Fibroblast of gingiva (primary cell): ENCODE results near the gene EPHB4.
"Not testable (repeated sequence)": the region's sequence is repeated elsewhere in the genome, so short reads cannot be mapped to it uniquely, and the experiment has no call there.

Experiments
- DNase-seq: peaks from one replicate; pipeline ENCODE4 v3.0.0-alpha.2; 2011; ENCODE audit warnings: low read depth

The EPHB4 gene

DNA sequence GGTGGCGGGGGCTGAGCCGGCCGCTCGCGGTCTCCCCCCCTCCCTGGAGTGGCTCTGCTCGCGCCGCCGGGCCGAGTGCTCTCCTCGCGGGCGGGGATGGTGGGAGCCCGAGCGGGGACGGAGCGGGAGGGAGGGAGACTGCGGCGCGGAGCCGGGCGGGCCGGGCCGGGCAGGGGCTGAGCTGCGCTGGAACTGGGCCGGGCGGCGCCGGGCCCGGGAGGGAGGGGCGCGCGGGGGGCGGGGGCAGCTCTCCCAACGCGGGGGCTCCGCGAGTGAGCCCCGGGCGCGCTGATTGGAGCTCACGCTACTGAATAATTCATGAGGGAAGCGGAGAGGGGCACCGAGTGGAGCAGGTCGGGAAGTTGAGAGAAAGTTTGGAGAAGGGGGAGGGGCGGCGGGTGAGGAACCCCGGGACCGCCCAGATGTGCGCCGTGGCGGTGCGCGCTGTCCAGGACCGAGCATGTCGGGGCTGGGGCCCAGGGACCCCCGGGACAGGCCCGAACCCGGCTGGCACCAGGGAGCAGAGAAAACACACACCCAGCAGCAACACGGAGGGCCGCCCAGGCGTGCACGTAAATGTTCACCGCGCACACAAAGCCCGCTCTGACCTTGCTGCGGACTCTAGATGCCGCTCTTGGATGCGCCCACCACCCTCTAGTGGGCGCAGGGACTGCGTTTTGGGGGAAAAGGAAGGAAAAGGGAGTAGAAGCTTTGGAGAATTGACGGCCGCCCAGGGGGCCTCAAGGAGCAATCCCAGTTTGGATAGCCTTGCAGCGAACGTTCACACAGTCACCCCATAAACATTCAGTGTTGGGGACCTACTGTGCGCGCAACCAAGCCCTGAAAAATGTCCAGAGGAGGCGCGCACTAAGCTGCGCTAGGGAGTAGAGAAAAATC, at the start of gene EPHB4:
EPHB4 (minus strand) TSS at position 194 of the 897 bp plus-strand sequence. CDS start 493 bp downstream, outside the sequence.
- peak; percentile 87 for DNase-seq

DNA sequence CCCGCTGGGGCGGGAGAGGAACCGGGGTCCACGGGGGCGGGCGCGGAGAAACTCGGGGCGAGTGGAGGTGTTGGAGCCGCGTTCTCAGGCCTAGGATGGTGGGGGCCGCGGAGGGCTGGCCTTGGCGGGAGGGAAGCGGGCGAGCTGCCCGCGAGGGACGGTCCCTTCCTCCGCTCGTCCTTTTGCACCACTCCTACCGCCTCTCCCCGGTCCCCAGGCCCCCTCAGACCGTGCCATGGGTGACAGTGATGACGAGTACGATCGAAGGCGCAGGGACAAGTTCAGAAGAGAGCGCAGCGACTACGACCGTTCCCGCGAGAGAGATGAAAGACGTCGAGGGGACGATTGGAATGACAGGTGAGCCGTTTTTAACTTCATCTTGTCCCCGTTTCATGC, 48.0 kb upstream of the EPHB4 start:
- DNase-seq, result no peak

DNA sequence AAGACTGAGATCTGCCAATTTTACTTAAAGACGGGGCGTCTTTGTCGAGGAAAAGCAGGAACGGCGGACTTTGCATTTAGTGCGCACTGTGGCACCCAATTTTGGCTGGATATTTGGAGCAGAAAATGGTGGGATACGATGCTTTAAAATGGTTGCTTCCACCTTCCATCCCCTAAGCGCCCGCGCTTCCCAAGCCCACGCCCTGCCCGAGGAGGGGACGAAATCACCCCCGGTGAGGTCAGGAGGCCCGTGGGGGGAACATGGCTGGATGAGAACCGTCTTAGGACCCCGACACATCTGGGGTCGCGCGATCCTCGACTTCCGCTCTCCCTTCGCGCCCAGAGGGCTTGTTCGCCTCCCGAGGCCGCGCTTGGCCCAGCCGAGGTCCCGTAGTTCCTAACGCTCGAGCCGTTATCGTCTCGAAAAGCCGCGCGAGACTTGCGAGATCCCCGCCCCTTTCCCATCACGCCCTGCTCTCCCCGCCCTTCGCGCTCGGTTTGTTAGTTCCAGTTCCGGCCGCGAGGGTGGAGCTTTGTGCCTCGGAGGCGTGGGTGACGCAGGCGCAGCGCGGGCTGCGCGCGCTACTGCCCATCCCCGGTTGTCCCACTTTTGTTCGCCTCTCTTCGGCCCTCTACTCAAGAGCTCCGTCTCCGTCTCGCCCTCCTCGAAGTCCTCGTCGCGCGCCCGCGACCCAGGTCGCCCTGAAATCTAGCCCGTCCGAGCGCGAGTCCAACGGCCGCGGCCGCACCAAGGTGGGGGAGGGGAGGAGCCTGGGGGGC, 47.4 kb upstream of the EPHB4 start, which contains the start of gene SRRT:
SRRT (plus strand) TSS at position 527 of the 779 bp plus-strand sequence. CDS start 488 bp downstream, outside the sequence.
- DNase-seq, result peak; percentile 97

DNA sequence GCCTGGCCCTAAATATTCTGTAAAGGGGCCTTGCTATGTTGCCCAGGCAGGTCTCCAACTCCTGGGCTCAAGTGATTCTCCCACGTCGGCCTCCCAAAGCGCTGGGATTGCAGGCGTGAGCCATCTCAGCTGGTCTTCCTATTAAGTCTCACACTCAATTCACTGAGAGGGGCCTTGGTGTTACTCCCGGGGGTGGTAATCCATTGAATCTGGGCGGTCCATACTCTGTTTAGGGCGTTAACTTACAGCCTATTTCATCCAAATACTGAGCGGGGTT, 46.9 kb upstream of the EPHB4 start:
- DNase-seq, result no peak

DNA sequence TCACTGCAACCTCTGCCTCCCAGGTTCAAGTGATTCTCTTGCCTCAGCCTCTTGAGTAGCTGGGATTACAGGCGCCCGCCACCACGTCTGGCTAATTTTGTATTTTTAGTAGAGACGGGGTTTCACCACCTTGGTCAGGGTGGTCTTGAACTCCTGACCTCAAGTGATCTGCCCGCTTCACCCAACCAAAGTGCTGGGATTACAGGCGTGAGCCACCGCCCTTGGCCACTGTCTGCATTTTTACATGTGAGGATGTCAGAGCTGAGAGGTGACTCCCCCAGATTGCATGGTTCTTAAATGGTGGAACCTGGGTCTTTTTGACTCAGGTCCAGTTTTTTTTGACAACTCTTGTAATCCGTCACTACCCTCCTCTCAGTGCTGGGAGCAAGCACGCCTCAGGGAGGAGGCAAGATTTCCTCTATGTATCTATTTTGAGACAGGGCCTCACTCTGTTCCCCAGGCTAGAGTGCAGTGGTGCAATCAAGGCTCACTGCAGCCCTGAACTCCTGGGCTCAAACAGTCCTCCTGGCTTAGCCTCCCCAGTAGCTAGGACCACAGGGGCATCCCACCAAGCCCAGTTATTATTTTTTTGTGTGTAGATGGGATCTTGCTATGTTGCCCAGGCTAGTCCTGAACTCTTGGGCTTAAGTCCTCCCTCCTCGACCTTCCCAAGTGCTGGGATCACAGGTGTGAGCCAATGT, 46.4 kb upstream of the EPHB4 start:
- no peak for DNase-seq

DNA sequence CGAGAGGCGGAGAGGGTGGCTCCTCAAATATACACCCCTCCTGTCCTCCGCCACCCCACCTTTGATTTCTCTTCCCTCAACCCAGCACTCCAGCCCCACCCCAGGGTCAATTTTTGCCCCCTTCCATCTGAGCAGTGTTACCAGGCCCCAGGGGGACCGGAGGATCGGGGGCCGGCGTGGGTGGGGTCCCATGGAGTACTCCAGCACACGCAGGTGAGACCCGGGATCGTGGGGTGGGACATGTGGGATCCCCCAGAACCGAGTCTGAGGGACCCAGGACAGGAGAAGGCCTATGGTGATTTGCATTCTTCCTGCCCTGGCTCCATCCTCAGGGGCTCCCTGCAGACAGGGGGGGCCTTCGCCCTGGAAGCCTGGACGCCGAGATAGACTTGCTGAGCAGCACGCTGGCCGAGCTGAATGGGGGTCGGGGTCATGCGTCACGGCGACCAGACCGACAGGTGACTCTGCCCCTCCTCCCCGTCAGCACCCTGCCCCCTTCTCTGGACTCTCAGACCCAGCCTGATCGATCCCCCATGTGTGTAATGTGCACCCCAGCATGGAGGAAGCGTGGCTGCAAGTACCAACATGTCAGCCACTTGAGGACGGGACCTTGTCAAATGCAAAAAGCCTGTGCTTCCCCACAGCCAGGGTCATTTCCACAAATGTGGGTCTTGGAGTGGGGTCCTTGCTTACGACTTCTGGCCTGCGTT, 40.6 kb upstream of the EPHB4 start:
- DNase-seq, result no peak

DNA sequence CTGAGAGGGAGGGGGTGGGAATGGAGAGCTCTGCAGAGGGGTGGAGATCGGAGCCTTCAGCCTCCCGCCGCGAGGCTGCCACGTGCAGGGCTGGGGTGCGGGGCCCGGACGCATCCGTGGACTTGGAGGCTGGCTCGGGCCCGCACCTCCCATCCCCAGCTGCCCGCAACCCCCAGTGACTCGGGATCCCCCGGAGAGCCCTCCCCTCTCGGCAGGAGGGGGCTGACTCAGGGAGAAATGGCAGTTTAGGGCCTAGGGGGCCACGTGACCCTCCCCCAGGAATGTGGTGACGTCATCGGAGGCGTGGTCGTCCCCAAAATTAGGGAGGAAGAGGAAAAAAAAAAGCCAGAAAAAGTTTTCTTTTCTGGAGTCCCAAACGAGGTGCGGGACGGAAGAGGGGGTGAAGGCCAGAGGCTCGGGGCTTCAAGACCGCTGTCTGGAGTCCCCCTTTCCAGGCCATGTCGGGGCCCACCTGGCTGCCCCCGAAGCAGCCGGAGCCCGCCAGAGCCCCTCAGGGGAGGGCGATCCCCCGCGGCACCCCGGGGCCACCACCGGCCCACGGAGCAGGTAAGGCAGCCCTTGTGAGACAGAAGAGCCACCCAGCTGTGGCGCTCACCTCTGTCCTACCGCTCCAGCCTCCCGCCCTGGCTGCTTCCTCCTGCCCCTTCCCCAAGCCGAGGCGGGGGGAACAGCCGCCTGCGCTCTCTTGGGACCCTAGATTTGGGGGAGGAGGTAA, 39.9 kb upstream of the EPHB4 start, which contains the start of gene TRIP6:
TRIP6 (plus strand) TSS at position 348 of the 736 bp plus-strand sequence; CDS start at position 459, 111 bp downstream.
- DNase-seq, result peak; percentile 98

DNA sequence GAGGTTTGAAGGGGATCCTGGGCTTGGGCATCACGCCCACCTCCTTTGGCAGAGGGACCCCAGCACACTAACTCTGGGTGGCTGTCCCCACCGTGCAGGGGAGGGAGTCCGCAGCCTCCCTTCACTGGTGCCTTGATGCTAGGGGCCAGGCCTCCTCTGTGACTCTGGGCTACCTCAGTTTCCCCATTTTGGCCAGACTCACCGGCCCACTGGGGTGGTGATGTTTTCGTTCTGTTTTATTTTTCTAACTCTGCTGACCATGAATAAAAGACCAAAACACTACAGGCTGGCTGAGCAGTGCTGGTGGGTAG, 39.4 kb upstream of the EPHB4 start:
- DNase-seq, result no peak

DNA sequence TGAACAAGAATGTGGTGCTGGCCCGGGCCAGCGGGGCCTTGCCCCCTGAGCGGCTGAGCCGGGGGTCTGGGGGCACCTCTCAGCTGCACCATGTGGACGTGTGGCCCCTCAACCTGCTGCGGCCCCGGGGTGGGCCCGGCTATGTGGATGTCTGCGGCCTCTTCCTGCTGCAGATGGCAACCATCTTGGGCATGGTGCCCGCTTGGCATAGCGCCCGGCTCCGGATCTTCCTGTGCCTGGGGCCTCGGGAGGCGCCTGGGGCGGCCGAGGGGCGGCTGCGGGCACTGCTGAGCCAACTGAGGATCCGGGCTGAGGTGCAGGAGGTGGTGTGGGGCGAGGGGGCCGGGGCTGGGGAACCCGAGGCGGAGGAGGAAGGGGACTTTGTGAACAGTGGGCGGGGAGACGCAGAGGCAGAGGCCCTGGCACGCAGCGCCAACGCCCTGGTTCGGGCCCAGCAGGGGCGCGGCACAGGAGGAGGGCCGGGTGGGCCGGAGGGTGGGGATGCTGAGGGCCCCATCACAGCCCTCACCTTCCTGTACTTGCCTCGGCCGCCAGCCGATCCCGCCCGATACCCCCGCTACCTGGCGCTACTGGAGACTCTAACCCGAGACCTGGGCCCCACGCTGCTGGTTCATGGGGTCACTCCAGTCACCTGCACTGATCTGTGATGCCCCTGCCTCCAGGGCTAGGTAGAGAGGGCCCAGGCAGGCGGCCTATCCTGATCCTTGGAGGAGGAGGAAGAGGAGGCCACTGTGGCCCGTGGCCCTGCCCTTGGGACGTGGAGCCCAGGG, 38.8 kb upstream of the EPHB4 start:
- peak; percentile 88 for DNase-seq

DNA sequence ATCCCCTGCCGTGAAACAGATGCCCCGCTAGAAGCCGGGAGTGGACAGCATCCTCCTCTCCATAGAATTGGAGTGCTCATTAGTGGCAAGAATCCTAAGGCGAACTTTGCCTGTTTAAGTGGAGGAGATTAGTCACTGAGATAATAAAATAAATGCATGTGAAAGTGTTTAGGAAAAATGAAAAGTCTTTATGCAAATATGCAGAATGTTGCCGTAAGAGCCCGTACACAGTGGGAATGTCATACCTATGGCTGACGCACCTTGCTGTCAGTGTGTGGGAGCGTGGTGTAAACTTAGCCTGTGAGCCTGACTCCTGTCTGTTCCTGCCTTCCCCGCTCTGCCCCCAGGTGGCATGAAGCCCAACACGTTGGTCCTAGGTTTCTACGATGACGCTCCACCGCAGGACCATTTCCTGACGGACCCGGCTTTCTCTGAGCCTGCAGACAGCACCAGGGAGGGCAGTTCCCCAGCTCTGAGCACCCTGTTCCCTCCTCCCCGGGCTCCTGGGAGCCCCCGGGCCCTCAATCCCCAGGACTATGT, 38.1 kb upstream of the EPHB4 start:
- peak; percentile 41 for DNase-seq

DNA sequence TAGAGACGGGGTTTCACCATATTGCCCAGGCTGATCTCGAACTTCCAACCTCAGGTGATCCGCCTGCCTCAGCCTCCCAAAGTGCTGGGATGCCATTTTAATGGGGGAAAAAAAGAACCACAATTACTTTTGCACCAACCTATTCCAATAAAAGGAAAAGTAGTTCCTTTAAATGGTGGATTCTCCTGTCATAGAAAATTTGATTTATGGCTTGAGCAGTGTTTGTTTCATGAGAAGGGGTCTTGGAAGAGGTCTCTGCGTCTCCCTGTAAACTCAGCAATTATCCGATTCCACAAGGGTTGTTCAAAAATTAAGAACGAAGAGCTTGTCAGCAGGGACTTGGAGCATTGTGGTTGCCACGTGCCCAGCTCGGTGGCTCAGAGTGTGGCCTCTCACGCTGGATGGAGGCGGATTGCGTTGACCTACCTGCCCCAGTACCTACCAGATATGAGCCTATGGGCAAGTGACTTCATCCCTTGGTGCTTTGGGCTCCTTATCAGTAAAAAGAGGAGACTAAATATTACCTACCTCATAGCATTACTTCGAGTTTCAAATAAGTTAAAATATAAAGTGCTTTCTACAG, 37.0 kb upstream of the EPHB4 start:
- no peak for DNase-seq

DNA sequence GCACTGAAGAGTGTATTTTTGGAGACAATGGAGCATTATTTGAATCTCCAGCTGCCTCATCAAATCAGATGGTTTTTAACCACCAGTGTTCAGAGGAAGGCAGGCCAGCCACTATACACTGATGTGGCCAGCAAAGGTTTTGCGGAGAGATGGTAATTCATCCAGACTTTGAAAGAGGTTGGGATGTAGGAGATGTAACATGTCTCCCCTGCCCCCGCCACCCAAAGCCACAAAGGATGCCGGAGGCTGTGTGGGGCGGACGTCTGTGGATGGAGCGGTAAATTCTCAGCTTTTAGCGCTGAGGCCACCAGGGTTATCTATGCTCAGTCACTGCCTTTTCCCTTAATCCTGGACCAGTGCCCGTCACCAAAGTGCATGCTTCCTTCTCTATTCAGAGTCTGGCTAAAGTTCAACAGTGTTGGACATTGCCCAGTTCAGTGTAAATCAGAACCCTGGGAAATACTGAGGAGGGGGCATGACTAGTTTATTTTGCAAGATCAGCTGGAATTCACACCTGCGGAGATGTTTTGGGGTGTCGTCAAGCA, 36.2 kb upstream of the EPHB4 start:
- no peak for DNase-seq

DNA sequence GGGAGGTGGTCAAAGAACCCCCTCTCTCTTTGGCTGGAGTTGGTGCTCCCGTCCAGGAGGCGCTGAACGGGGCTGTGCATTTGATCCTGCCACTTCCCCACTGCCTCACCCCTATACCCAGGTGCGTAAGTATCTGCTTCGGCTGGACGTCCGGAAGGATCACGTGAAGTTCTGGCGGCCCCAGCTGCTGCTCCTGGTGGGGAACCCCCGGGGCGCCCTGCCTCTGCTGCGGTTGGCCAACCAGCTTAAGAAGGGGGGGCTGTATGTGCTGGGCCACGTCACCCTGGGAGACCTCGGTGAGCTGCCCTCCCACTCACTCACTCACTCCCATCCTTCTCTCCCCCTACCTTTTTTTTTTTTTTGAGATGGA, 34.3 kb upstream of the EPHB4 start:
- DNase-seq, result no peak

DNA sequence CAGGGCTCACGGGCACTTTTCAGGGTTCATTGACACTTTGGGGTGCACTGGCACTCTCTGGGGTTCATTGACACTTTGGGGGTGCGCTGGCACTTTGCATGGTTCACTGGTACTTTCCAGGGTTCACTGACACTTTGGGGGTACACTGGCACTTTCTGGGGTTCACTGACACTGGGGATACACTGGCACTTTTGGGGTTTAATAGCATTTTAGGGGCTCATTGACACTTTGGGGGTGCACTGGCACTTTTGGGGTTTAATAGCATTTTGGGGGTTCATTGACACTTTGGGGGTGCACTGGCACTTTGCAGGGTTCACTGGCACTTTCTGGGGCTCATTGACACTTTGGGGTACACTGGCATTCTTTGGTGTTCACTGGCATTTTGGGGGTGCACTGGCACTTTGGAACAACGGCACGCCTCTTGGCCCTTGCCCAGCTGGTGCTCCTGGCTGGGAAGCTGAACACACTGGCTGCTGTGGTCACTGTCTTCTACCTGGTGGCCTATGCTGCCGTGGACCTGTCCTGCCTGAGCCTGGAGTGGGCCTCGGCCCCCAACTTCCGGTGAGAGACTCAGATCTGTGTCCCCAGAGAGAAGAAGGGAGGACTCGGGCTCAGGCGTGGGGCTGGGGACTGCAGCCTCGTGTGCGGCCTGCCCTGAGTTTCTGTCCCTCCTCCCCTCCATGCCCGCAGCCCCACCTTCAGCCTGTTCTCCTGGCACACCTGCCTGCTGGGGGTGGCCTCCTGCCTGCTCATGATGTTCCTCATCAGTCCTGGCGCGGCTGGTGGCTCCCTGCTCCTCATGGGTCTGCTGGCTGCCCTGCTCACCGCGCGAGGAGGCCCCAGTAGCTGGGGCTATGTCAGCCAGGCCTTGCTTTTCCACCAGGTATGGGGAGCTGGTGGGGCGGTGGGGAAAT, 33.6 kb upstream of the EPHB4 start:
- no peak for DNase-seq

DNA sequence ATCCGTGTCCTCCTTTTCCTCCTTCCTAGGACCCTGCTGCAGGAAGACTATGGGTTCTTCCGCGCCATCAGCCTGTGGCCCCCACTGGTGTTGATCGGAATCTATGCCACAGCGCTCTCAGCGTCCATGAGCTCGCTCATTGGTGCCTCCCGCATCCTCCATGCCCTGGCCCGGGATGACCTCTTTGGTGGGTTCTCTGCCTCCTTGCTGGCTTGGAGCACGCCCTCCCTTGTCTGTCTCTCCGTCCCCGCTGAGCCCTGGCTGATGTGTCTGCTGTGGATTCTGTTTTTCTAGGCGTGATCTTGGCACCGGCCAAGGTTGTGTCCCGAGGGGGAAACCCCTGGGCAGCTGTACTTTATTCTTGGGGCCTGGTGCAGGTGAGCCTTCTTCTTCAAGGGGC, 32.5 kb upstream of the EPHB4 start:
- no peak for DNase-seq

DNA sequence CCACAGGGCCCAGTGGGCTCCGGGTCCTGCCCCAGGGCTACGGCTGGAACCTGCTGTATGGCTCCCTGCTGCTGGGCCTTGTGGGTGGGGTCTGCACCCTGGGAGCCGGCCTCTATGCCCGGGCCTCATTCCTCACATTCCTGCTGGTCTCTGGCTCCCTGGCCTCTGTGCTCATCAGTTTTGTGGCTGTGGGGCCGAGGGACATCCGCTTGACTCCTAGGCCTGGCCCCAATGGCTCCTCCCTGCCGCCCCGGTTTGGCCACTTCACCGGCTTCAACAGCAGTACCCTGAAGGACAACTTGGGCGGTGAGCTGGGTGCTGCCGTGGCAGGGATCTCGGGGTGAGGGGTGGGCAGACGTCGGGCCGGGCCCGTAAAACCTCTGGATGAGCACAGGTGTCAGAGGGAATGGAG, 29.6 kb upstream of the EPHB4 start:
- DNase-seq, result no peak

DNA sequence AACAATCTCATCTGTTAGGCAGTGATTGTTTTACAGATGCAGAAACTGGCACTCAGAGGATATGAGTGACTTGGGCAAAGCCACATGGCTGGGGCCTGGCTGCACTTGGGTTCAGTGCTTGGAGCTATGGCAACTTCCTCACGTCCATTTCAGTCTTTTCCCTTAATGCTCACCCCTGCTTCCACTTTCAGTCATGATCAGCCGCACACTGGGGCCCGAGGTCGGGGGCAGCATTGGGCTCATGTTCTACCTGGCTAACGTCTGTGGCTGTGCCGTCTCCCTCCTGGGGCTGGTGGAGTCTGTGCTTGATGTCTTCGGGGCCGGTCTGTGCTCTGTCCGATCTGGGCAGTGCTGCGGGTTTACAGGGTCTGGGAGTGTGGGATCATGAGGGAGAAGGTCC, 28.2 kb upstream of the EPHB4 start:
- no peak for DNase-seq

DNA sequence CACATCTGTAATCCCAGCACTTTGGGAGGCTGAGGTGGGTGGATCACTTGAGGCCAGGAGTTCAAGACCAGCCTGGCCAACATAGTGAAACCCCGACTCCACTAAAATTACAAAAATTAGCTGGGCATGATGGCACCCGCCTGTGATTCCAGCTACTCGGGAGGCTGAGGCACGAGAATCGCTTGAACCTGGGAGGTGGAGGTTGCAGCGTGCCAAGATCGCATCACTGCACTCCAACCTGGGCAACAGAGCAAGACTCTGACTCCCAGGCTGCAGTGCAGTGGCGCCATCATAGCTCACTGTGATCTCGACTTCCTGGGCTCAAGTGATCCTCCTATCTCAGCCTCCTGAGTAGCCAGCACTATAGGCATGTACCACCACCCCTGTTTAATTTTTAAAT, 27.6 kb upstream of the EPHB4 start:
- DNase-seq, result not testable (repeated sequence)
